K562 (cell line): ENCODE measurements around the gene DIAPH3. TPM values are rescaled to one million over a fixed set of nuclear protein-coding genes. Genes with fewer than 3 reads are reported as not detected.

Experiments used
- ARID1B ChIP-seq: fragments of 450-650 bp; IDR thresholded peaks from 2 replicates; pipeline ENCODE4 v1.6.1; 2016; ENCODE audit warnings: antibody characterized with exemption, mild to moderate bottlenecking, inconsistent platforms
- FUS ChIP-seq: fragments of 200-400 bp; formaldehyde crosslinking; optimal IDR thresholded peaks from 2 replicates; pipeline ENCODE3; 2017; ENCODE audit warnings: low read depth, low read length
- HMGXB4 ChIP-seq: sonication (generic); formaldehyde crosslinking; IDR thresholded peaks from 2 replicates; pipeline ENCODE4 v1.8.1; 2023; ENCODE audit warnings: mild to moderate bottlenecking, missing genetic modification reagents
- HNRNPL ChIP-seq: fragments of 200-400 bp; formaldehyde crosslinking; IDR thresholded peaks from 2 replicates; pipeline ENCODE4 v1.6.1; 2017; ENCODE audit warnings: low read depth, mild to moderate bottlenecking, low read length
- KDM1A ChIP-seq, 2 experiments: fragments of 450-650 bp; IDR thresholded peaks; 2 replicates each; pipeline ENCODE4 v1.6.1; 2016; ENCODE audit warnings: mild to moderate bottlenecking in 2 of 2
- RCOR1 ChIP-seq, 2 experiments: IDR thresholded peaks; 2 replicates each; pipeline ENCODE4 v1.6.1; 2012; ENCODE audit warnings: low read depth in 2 of 2, low read length in 2 of 2, borderline replicate concordance in 1 of 2, improper control_type of control experiment in 1 of 2
- SMARCA4 ChIP-seq: fragments of 450-650 bp; IDR thresholded peaks from 2 replicates; pipeline ENCODE4 v1.6.1; 2016
- THRB ChIP-seq: fragments of 450-650 bp; formaldehyde crosslinking; conservative IDR thresholded peaks from 2 replicates; pipeline ENCODE4 v1.4.0; 2022; ENCODE audit warnings: mild to moderate bottlenecking, missing genetic modification characterization
- U2AF1 ChIP-seq: fragments of 200-400 bp; formaldehyde crosslinking; optimal IDR thresholded peaks from 2 replicates; pipeline ENCODE3; 2017; ENCODE audit warnings: mild to moderate bottlenecking, low read depth, low read length, moderate library complexity
- ZKSCAN1 ChIP-seq: fragments of 150-350 bp; IDR thresholded peaks from 2 replicates; pipeline ENCODE4 v1.6.1; 2016; ENCODE audit warnings: low read depth, low read length
- polyA plus RNA-seq, 8 experiments: library from polyadenylated mRNA; depleted of rRNA in 4 of 8; stranded (reverse) in 5 of 8; unstranded in 3 of 8; fragments of >200 nt; fragmentation: Nextera tagmentation in 2 of 8; fragmentation: Illumina TruSeq in 1 of 8; extraction: Ambion mirVana in 2 of 8; extraction: Trizol in 1 of 8; gene quantifications; 2 replicates each; pipeline versions ENCODE4 v1.2.1 to v1.2.3, GENCODE V29; 2011 to 2014; ENCODE audit warnings: inconsistent platforms in 1 of 8, missing spikeins in 1 of 8
- total RNA-seq, 7 experiments: library from RNA; depleted of rRNA in 6 of 7; stranded (reverse); fragments of >200 nt in 6 of 7; fragmentation: Illumina TruSeq in 2 of 7; extraction: Trizol in 2 of 7; gene quantifications; 2 replicates each; pipeline versions ENCODE4 v1.2.1 to v1.2.3, GENCODE V29; 2011 to 2021; ENCODE audit warnings: low replicate concordance in 1 of 7
- TF ChIP-seq, protein P1 (sequence below): IDR thresholded peaks from 3 replicates; pipeline ENCODE4 v1.6.1; 2011; ENCODE audit warnings: borderline replicate concordance, mild to moderate bottlenecking, moderate library complexity; ENCODE audit not compliant: insufficient read length; ENCODE audit errors: extremely low read depth
- TF ChIP-seq, protein P2 (sequence below): fragments of 450-650 bp; formaldehyde crosslinking; IDR thresholded peaks from 2 replicates; pipeline ENCODE4 v1.4.0; 2020; ENCODE audit warnings: mild to moderate bottlenecking, moderate library complexity
- TF ChIP-seq, protein P3 (sequence below): fragments of 450-650 bp; formaldehyde crosslinking; IDR thresholded peaks from 2 replicates; pipeline ENCODE4 v1.4.0; 2020; ENCODE audit warnings: mild to moderate bottlenecking
- TF ChIP-seq, protein P4 (sequence below): fragments of 450-650 bp; IDR thresholded peaks from 2 replicates; pipeline ENCODE4 v1.6.1; 2014; ENCODE audit warnings: low read depth, mild to moderate bottlenecking, moderate library complexity, borderline replicate concordance

Gene DIAPH3
- total and polyA plus RNA-seq, 9 of the 15 experiments (the other 6 are each of a cell fraction or from before 2014, with no cell fraction given) = 9.0 to 18.7 (median 14.7) TPM

DNA sequence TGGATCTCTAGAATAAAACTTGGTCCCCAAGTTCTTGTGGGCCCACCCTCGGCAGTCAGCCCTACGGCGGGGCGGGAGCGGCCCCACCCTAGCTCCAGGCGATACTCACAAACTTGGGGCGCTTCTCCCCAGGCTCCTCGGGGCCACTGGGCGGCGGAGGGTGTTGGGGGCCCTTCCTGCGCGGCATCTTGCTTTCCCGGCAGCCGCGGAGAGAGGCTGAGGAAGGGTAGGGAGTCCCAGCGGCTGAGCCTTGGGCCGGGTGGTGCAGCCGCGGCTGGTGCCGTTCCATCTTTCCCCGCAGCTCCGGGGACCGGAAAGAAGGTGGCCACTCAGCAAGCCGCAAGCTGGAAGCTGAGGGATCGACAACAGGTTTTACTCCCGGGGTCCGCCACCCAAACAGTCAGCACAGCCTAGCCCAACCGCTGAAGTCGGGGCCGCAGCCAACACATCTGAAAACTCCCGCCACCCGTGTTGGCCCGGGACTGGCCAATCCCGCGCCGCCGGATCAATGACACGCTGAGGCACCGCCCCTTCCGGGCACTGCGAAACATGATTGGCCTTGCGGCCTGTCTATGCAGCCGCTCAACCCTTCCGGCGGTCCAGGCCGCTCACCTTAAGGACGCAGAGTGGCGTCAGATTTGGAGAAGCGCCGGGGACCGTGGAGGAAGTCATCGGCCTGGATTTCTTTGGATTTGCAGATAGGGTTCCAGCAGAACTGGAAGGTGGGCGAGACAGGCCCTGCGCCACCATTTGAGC lies at the start of gene DIAPH3 (continued):
- TF ChIP-seq THRB (CRISPR knock-in tag) = no peak
- TF ChIP-seq ZKSCAN1 = no peak
- TF ChIP-seq ARID1B = no peak
- TF ChIP-seq HMGXB4 (CRISPR knock-in tag) = no peak
- no peak for TF ChIP-seq SMARCA4
- 0 out of 4 replicates have a peak, but pooled peaks of 1 of the 2 experiments have one; percentile 12 for TF ChIP-seq RCOR1 (IDR thresholded peaks at IDR 0.05; ENCODE audit: borderline replicate concordance in 1 of 2, low read depth in 2 of 2, low read length in 2 of 2)
- TF ChIP-seq, protein P1, sequence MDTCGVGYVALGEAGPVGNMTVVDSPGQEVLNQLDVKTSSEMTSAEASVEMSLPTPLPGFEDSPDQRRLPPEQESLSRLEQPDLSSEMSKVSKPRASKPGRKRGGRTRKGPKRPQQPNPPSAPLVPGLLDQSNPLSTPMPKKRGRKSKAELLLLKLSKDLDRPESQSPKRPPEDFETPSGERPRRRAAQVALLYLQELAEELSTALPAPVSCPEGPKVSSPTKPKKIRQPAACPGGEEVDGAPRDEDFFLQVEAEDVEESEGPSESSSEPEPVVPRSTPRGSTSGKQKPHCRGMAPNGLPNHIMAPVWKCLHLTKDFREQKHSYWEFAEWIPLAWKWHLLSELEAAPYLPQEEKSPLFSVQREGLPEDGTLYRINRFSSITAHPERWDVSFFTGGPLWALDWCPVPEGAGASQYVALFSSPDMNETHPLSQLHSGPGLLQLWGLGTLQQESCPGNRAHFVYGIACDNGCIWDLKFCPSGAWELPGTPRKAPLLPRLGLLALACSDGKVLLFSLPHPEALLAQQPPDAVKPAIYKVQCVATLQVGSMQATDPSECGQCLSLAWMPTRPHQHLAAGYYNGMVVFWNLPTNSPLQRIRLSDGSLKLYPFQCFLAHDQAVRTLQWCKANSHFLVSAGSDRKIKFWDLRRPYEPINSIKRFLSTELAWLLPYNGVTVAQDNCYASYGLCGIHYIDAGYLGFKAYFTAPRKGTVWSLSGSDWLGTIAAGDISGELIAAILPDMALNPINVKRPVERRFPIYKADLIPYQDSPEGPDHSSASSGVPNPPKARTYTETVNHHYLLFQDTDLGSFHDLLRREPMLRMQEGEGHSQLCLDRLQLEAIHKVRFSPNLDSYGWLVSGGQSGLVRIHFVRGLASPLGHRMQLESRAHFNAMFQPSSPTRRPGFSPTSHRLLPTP = no peak
- TF ChIP-seq, protein P2, sequence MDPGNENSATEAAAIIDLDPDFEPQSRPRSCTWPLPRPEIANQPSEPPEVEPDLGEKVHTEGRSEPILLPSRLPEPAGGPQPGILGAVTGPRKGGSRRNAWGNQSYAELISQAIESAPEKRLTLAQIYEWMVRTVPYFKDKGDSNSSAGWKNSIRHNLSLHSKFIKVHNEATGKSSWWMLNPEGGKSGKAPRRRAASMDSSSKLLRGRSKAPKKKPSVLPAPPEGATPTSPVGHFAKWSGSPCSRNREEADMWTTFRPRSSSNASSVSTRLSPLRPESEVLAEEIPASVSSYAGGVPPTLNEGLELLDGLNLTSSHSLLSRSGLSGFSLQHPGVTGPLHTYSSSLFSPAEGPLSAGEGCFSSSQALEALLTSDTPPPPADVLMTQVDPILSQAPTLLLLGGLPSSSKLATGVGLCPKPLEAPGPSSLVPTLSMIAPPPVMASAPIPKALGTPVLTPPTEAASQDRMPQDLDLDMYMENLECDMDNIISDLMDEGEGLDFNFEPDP (CRISPR knock-in tag) = no peak
- TF ChIP-seq HNRNPL = no peak
- no peak for TF ChIP-seq U2AF1
- TF ChIP-seq, protein P3, sequence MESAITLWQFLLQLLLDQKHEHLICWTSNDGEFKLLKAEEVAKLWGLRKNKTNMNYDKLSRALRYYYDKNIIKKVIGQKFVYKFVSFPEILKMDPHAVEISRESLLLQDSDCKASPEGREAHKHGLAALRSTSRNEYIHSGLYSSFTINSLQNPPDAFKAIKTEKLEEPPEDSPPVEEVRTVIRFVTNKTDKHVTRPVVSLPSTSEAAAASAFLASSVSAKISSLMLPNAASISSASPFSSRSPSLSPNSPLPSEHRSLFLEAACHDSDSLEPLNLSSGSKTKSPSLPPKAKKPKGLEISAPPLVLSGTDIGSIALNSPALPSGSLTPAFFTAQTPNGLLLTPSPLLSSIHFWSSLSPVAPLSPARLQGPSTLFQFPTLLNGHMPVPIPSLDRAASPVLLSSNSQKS (CRISPR knock-in tag) = no peak
- no peak for TF ChIP-seq FUS
- TF ChIP-seq, protein P4, sequence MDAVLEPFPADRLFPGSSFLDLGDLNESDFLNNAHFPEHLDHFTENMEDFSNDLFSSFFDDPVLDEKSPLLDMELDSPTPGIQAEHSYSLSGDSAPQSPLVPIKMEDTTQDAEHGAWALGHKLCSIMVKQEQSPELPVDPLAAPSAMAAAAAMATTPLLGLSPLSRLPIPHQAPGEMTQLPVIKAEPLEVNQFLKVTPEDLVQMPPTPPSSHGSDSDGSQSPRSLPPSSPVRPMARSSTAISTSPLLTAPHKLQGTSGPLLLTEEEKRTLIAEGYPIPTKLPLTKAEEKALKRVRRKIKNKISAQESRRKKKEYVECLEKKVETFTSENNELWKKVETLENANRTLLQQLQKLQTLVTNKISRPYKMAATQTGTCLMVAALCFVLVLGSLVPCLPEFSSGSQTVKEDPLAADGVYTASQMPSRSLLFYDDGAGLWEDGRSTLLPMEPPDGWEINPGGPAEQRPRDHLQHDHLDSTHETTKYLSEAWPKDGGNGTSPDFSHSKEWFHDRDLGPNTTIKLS = peak; percentile 33; the same call in 1 of the 2 replicates
- TF ChIP-seq KDM1A (IDR thresholded peaks at IDR 0.05) = 0 out of 4 replicates have a peak, but pooled peaks of 1 of the 2 experiments have one; percentile 23
